ENCODE measurements around the gene SLITRK5. TPM values are rescaled to one million over a fixed set of nuclear protein-coding genes. Genes with fewer than 3 reads are reported as not detected.
A peak's percentile ranks its signal among the peaks of the same experiment; 100 is the strongest.

The SLITRK5 gene
- under 1 TPM in 2 of 3 donors, not detected in 1; 0.03 TPM for total RNA-seq

- peaks cover 46% of the 10 kb centered on the region for H3K27me3 Mint-ChIP-seq (ENCODE audit: low read depth)
- H3K4me3 Mint-ChIP-seq: peak within 1 kb of the TSS; percentile 69
- no peaks in the 10 kb centered on the region for H3K9me3 Mint-ChIP-seq
- ATAC-seq (peak; percentile 93), DNase-seq (peak; percentile 53)
- H3K36me3 Mint-ChIP-seq (ENCODE audit: insufficient read depth): no peaks in the 10 kb centered on the region
- peaks cover 15% of the 10 kb centered on the region for H3K4me1 Mint-ChIP-seq (ENCODE audit: low read depth)
These were observed at the start of gene SLITRK5 for GRCh38 chr13:87671031-87671752. TSS of gene SLITRK5 (plus strand) at chr13:87671371. CDS start at chr13:87675389, 4,018 bp downstream.

GRCh38 chr13:87622971-87623370 is 48.2 kb upstream of the SLITRK5 start:
- peaks cover 3% of the 10 kb centered on the region for H3K9me3 Mint-ChIP-seq
- ATAC-seq: no peak
- H3K4me1 Mint-ChIP-seq (ENCODE audit: low read depth): no peaks in the 10 kb centered on the region
- H3K4me3 Mint-ChIP-seq: no peak overlapping the region
- DNase-seq: no peak
- no peaks in the 10 kb centered on the region for H3K27me3 Mint-ChIP-seq (ENCODE audit: low read depth)
- H3K36me3 Mint-ChIP-seq (ENCODE audit: insufficient read depth): no peaks in the 10 kb centered on the region

GRCh38 chr13:87656306-87656705 is 14.9 kb upstream of the SLITRK5 start:
- no peaks in the 10 kb centered on the region for H3K9me3 Mint-ChIP-seq
- H3K27me3 Mint-ChIP-seq (ENCODE audit: low read depth): no peaks in the 10 kb centered on the region
- no peaks in the 10 kb centered on the region for H3K4me1 Mint-ChIP-seq (ENCODE audit: low read depth)
- no peak overlapping the region for H3K4me3 Mint-ChIP-seq
- no peaks in the 10 kb centered on the region for H3K36me3 Mint-ChIP-seq (ENCODE audit: insufficient read depth)
- DNase-seq: no peak
- ATAC-seq: no peak

GRCh38 chr13:87661471-87661870 is 9.7 kb upstream of the SLITRK5 start:
- DNase-seq: no peak
- Mint-ChIP-seq H3K4me1 (ENCODE audit: low read depth) (no peaks in the 10 kb centered on the region), H3K4me3 (no peak overlapping the region), H3K36me3 (ENCODE audit: insufficient read depth) (no peaks in the 10 kb centered on the region), H3K9me3 (no peaks in the 10 kb centered on the region), H3K27me3 (ENCODE audit: low read depth) (no peaks in the 10 kb centered on the region)
- ATAC-seq: no peak

GRCh38 chr13:87666831-87667230 is 4.3 kb upstream of the SLITRK5 start:
- no peak for DNase-seq
- H3K9me3 Mint-ChIP-seq: no peaks in the 10 kb centered on the region

GRCh38 chr13:87667686-87668085 is 3.5 kb upstream of the SLITRK5 start:
- Mint-ChIP-seq H3K9me3 (no peaks in the 10 kb centered on the region), H3K36me3 (ENCODE audit: insufficient read depth) (no peaks in the 10 kb centered on the region), H3K4me1 (ENCODE audit: low read depth) (peaks cover 6% of the 10 kb centered on the region), H3K4me3 (no peak overlapping the region), H3K27me3 (ENCODE audit: low read depth) (peaks cover 15% of the 10 kb centered on the region)
- no peak for DNase-seq
- ATAC-seq: no peak

More at GRCh38 chr13:87666831-87667230, 4.3 kb upstream of the SLITRK5 start:
- Mint-ChIP-seq H3K4me3 (no peak overlapping the region), H3K27me3 (ENCODE audit: low read depth) (peaks cover 11% of the 10 kb centered on the region), H3K36me3 (ENCODE audit: insufficient read depth) (no peaks in the 10 kb centered on the region), H3K4me1 (ENCODE audit: low read depth) (peaks cover 4% of the 10 kb centered on the region)
- ATAC-seq: no peak

GRCh38 chr13:87669379-87669978 is 1.7 kb upstream of the SLITRK5 start:
- ATAC-seq (no peak), DNase-seq (no peak)
- H3K4me1 Mint-ChIP-seq (ENCODE audit: low read depth): peaks cover 15% of the 10 kb centered on the region
- H3K9me3 Mint-ChIP-seq: no peaks in the 10 kb centered on the region
- H3K4me3 Mint-ChIP-seq: no peak overlapping the region
- H3K36me3 Mint-ChIP-seq (ENCODE audit: insufficient read depth): no peaks in the 10 kb centered on the region
- H3K27me3 Mint-ChIP-seq (ENCODE audit: low read depth): peaks cover 33% of the 10 kb centered on the region

GRCh38 chr13:87671753-87672605 is 808 bp downstream of the SLITRK5 start:
- H3K27me3 Mint-ChIP-seq (ENCODE audit: low read depth): peaks cover 52% of the 10 kb centered on the region
- peak; percentile 11 to 15 for ATAC-seq
- peak overlapping the region; percentile 69 for H3K4me3 Mint-ChIP-seq
- H3K4me1 Mint-ChIP-seq (ENCODE audit: low read depth): peaks cover 15% of the 10 kb centered on the region
- peaks cover 4% of the 10 kb centered on the region for H3K9me3 Mint-ChIP-seq
- no peaks in the 10 kb centered on the region for H3K36me3 Mint-ChIP-seq (ENCODE audit: insufficient read depth)
- DNase-seq: no peak

- ATAC-seq (no peak), DNase-seq (no peak)
- Mint-ChIP-seq H3K27me3 (ENCODE audit: low read depth) (peaks cover 65% of the 10 kb centered on the region), H3K4me3 (no peak overlapping the region), H3K4me1 (ENCODE audit: low read depth) (peaks cover 26% of the 10 kb centered on the region), H3K36me3 (ENCODE audit: insufficient read depth) (no peaks in the 10 kb centered on the region), H3K9me3 (peaks cover 4% of the 10 kb centered on the region)
These were observed 3.1 kb downstream of the SLITRK5 start for GRCh38 chr13:87674247-87674738.

- peaks cover 63% of the 10 kb centered on the region for H3K27me3 Mint-ChIP-seq (ENCODE audit: low read depth)
These were observed 4.7 kb downstream of the SLITRK5 start for GRCh38 chr13:87675851-87676250.

GRCh38 chr13:87676254-87677042 is 5.3 kb downstream of the SLITRK5 start:
- DNase-seq (no peak), ATAC-seq (no peak)
- Mint-ChIP-seq H3K27me3 (ENCODE audit: low read depth) (peaks cover 58% of the 10 kb centered on the region), H3K4me1 (ENCODE audit: low read depth) (peaks cover 21% of the 10 kb centered on the region), H3K36me3 (ENCODE audit: insufficient read depth) (no peaks in the 10 kb centered on the region), H3K4me3 (no peak overlapping the region), H3K9me3 (peaks cover 9% of the 10 kb centered on the region)

More at GRCh38 chr13:87675851-87676250, 4.7 kb downstream of the SLITRK5 start:
- no peak for ATAC-seq
- H3K9me3 Mint-ChIP-seq: peaks cover 9% of the 10 kb centered on the region
- no peak overlapping the region for H3K4me3 Mint-ChIP-seq
- H3K4me1 Mint-ChIP-seq (ENCODE audit: low read depth): peaks cover 24% of the 10 kb centered on the region
- no peaks in the 10 kb centered on the region for H3K36me3 Mint-ChIP-seq (ENCODE audit: insufficient read depth)
- no peak for DNase-seq

GRCh38 chr13:87677043-87677495 is 5.9 kb downstream of the SLITRK5 start:
- Mint-ChIP-seq H3K36me3 (ENCODE audit: insufficient read depth) (no peaks in the 10 kb centered on the region), H3K27me3 (ENCODE audit: low read depth) (peaks cover 53% of the 10 kb centered on the region), H3K4me3 (peak overlapping the region; percentile 48), H3K9me3 (peaks cover 9% of the 10 kb centered on the region), H3K4me1 (ENCODE audit: low read depth) (peaks cover 21% of the 10 kb centered on the region)
- DNase-seq: no peak
- no peak for ATAC-seq

- Mint-ChIP-seq H3K36me3 (ENCODE audit: insufficient read depth) (no peaks in the 10 kb centered on the region), H3K27me3 (ENCODE audit: low read depth) (peaks cover 49% of the 10 kb centered on the region), H3K4me3 (peak overlapping the region; percentile 48), H3K4me1 (ENCODE audit: low read depth) (peaks cover 19% of the 10 kb centered on the region), H3K9me3 (peaks cover 9% of the 10 kb centered on the region)
- ATAC-seq (peak; percentile 70 to 71), DNase-seq (no peak)
These were observed 6.6 kb downstream of the SLITRK5 start for GRCh38 chr13:87677496-87678371.
